Caco-2 (cell line): Measurements from ENCODE around the gene LOC128125822.

ENCODE experiments used
- BruUV-seq: library from RNA; stranded (reverse); fragments of 400-500 nt; replicated peaks from 2 replicates; lab custom pipeline; 2021; lab: Mats Ljungman, UMichigan
- CTCF ChIA-PET: fragments of 300-600 bp; sonication (Branson Sonifier 250); formaldehyde crosslinking; loops from one replicate; lab custom pipeline; 2022; ENCODE audit warnings: antibody characterized with exemption; lab: Charles Lee
- POLR2A ChIA-PET: fragments of 300-600 bp; sonication (Branson Sonifier 250); formaldehyde crosslinking; loops from one replicate; lab custom pipeline; 2022; ENCODE audit warnings: antibody characterized with exemption; lab: Charles Lee
- DNase-seq, 2 experiments: peaks; one replicate each; pipeline versions ENCODE4 v3.0.0 to v3.0.0-alpha.2; 2020 to 2022
- H3K27me3 ChIP-seq: replicated peaks from 2 replicates; pipeline ENCODE4 v1.6.0; 2011; ENCODE audit warnings: low read length; ENCODE audit not compliant: control insufficient read depth, insufficient read depth
- H3K36me3 ChIP-seq: 2 replicates; pipeline ENCODE4 v1.5.1; 2011; ENCODE audit warnings: low read length; ENCODE audit not compliant: control insufficient read depth, insufficient read depth
- H3K4me1 ChIP-seq: fragments of 250-450 bp; sonication (Bioruptor Pico); 2 replicates; pipeline ENCODE4 v1.5.1; 2020; ENCODE audit warnings: mild to moderate bottlenecking
- H3K4me3 ChIP-seq: 2 replicates; pipeline ENCODE4 v1.5.1; 2011; ENCODE audit warnings: low read depth, mild to moderate bottlenecking, control low read depth, low read length
- H3K9me3 ChIP-seq: fragments of 250-450 bp; sonication (Bioruptor Pico); 2 replicates; pipeline ENCODE4 v1.5.1; 2020; ENCODE audit warnings: mild to moderate bottlenecking, moderate library complexity
- H3K27ac Mint-ChIP-seq: one replicate; pipeline ENCODE4 v1.8.0; 2022; ENCODE audit warnings: mixed read lengths; ENCODE audit not compliant: unreplicated experiment
- H3K27me3 Mint-ChIP-seq: one replicate; pipeline ENCODE4 v1.8.0; 2022; ENCODE audit warnings: mixed read lengths; ENCODE audit not compliant: insufficient read depth, unreplicated experiment
- H3K36me3 Mint-ChIP-seq: one replicate; pipeline ENCODE4 v1.8.0; 2022; ENCODE audit warnings: mild to moderate bottlenecking, mixed read lengths; ENCODE audit not compliant: insufficient read depth, unreplicated experiment
- H3K4me1 Mint-ChIP-seq: one replicate; pipeline ENCODE4 v1.8.0; 2022; ENCODE audit warnings: low read depth, mixed read lengths; ENCODE audit not compliant: unreplicated experiment
- H3K4me3 Mint-ChIP-seq: one replicate; pipeline ENCODE4 v1.8.0; 2022; ENCODE audit warnings: mild to moderate bottlenecking, moderate library complexity, mixed read lengths; ENCODE audit not compliant: unreplicated experiment
- H3K9me3 Mint-ChIP-seq: one replicate; pipeline ENCODE4 v1.8.0; 2022; ENCODE audit warnings: mixed read lengths; ENCODE audit not compliant: unreplicated experiment
- CTCF ChIP-seq, 2 experiments: fragments of 200-600 bp in 1 of 2; IDR thresholded peaks; 1 replicate in 1 of 2; 2 replicates in 1 of 2; pipeline versions ENCODE4 v1.5.1 to v1.8.0; 2011 to 2022; ENCODE audit warnings: antibody characterized with exemption in 1 of 2, control low read depth in 1 of 2, inconsistent platforms in 1 of 2, low read depth in 1 of 2, low read length in 1 of 2, mild to moderate bottlenecking in 1 of 2, moderate library complexity in 1 of 2; ENCODE audit not compliant: insufficient read depth in 1 of 2, severe bottlenecking in 1 of 2, unreplicated experiment in 1 of 2
- intact Hi-C: fragments of 100-400 bp; cut with micrococcal nuclease; formaldehyde crosslinking; loops from one replicate; pipeline ENCODE4 v1.10.0; 2022; ENCODE audit not compliant: unreplicated experiment

LOC128125822 gene

GRCh38 chr6:63580704-63580961, 8.4 kb downstream of the LOC128125822 start:
- Mint-ChIP-seq H3K4me3 (no peak overlapping the region), H3K4me1 (no peaks in the 10 kb centered on the region), H3K36me3 (peaks cover 70% of the 10 kb centered on the region), H3K9me3 (no peaks in the 10 kb centered on the region), H3K27ac (no peak overlapping the region), H3K27me3 (no peaks in the 10 kb centered on the region)
- CTCF ChIA-PET, result no interaction called here
- no peak for TF ChIP-seq CTCF (IDR thresholded peaks at IDR 0.05; ENCODE audit: insufficient read depth in 1 of 2, low read depth in 1 of 2, low read length in 1 of 2, severe bottlenecking in 1 of 2, unreplicated experiment in 1 of 2)
- no peak for DNase-seq
- Histone ChIP-seq H3K9me3 (no peaks in the 10 kb centered on the region), H3K4me1 (peaks cover under 1% of the 10 kb centered on the region; the same call in 1 of the 2 replicates), H3K27me3 (no peaks in the 10 kb centered on the region), H3K36me3 (peaks cover 4% of the 10 kb centered on the region), H3K4me3 (no peak overlapping the region)
- POLR2A ChIA-PET, result no interaction called here
- no TSS peak for BruUV-seq
- intact Hi-C loops, result no loop called here

- Histone ChIP-seq H3K4me1 (no peaks in the 10 kb centered on the region), H3K4me3 (no peak overlapping the region), H3K9me3 (no peaks in the 10 kb centered on the region), H3K36me3 (peaks cover 4% of the 10 kb centered on the region), H3K27me3 (no peaks in the 10 kb centered on the region)
- Mint-ChIP-seq H3K27ac (no peak overlapping the region), H3K36me3 (peaks cover 65% of the 10 kb centered on the region), H3K4me1 (no peaks in the 10 kb centered on the region), H3K9me3 (no peaks in the 10 kb centered on the region), H3K4me3 (no peak overlapping the region), H3K27me3 (no peaks in the 10 kb centered on the region)
- no peak for DNase-seq
- BruUV-seq, result no TSS peak
- ChIA-PET POLR2A (no interaction called here), CTCF (no interaction called here)
- no peak for TF ChIP-seq CTCF (IDR thresholded peaks at IDR 0.05; ENCODE audit: insufficient read depth in 1 of 2, low read depth in 1 of 2, low read length in 1 of 2, severe bottlenecking in 1 of 2, unreplicated experiment in 1 of 2)
- intact Hi-C loops, result no loop called here
Measured at GRCh38 chr6:63581355-63582013, 9.2 kb downstream of the LOC128125822 start.

GRCh38 chr6:63582579-63583231, 10.4 kb downstream of the LOC128125822 start:
- Histone ChIP-seq H3K36me3 (peaks cover 4% of the 10 kb centered on the region), H3K9me3 (no peaks in the 10 kb centered on the region), H3K4me1 (no peaks in the 10 kb centered on the region), H3K4me3 (no peak overlapping the region), H3K27me3 (no peaks in the 10 kb centered on the region)
- Mint-ChIP-seq H3K27ac (no peak overlapping the region), H3K27me3 (no peaks in the 10 kb centered on the region), H3K9me3 (no peaks in the 10 kb centered on the region), H3K4me1 (no peaks in the 10 kb centered on the region), H3K4me3 (no peak overlapping the region), H3K36me3 (peaks cover 53% of the 10 kb centered on the region)
- CTCF ChIA-PET, result no interaction called here
- intact Hi-C loops, result no loop called here
- POLR2A ChIA-PET, result no interaction called here
- TF ChIP-seq CTCF (IDR thresholded peaks at IDR 0.05; ENCODE audit: insufficient read depth in 1 of 2, low read depth in 1 of 2, low read length in 1 of 2, severe bottlenecking in 1 of 2, unreplicated experiment in 1 of 2), result no peak
- no TSS peak for BruUV-seq
- no peak for DNase-seq
